Left cardiac atrium (tissue), 4 donors: Measurements from ENCODE around the gene NCAPG. TPM values are rescaled to one million over a fixed set of nuclear protein-coding genes. Genes with fewer than 3 reads are reported as not detected.

ENCODE experiments used
- ATAC-seq, 2 donors: fragments of 200-7000 bp; cut with Tn5 transposase; one replicate each; pipeline ENCODE4 v1.9.1; 2020; ENCODE audit warnings: mild to moderate bottlenecking in 2 of 2, moderate library complexity in 2 of 2
- DNase-seq: peaks from one replicate; pipeline ENCODE4 v3.0.0-alpha.2; 2020
- intact Hi-C, 2 donors: fragments of 100-400 bp; cut with DNase I; formaldehyde crosslinking; loops; one replicate each; pipeline versions ENCODE4 v1.14.1 to v1.15.1; 2022 to 2023
- long read RNA-seq: library from polyadenylated mRNA; unstranded; transcript quantifications from one replicate; pipeline ENCODE4 v2.0.0, GENCODE V29; 2021
- total RNA-seq, 2 donors: library from RNA; stranded (reverse); fragmentation: NEBNext Ultra II Directional; extraction: Animal tissue kit (Norgen Biotek cat#: 25700); gene quantifications; one replicate each; pipeline ENCODE4 v1.2.1, GENCODE V29; 2021
- donor health status: DM: no; HTN: yes; CAD: no.
- donor health status: DM: no; HTN: yes; CAD: no; lungs with severe emphysema.
- donor health status: DM: yes; HTN: yes; CAD: no.
- donor health status: Dilated cardiomyopathy.

The NCAPG gene, protein sequence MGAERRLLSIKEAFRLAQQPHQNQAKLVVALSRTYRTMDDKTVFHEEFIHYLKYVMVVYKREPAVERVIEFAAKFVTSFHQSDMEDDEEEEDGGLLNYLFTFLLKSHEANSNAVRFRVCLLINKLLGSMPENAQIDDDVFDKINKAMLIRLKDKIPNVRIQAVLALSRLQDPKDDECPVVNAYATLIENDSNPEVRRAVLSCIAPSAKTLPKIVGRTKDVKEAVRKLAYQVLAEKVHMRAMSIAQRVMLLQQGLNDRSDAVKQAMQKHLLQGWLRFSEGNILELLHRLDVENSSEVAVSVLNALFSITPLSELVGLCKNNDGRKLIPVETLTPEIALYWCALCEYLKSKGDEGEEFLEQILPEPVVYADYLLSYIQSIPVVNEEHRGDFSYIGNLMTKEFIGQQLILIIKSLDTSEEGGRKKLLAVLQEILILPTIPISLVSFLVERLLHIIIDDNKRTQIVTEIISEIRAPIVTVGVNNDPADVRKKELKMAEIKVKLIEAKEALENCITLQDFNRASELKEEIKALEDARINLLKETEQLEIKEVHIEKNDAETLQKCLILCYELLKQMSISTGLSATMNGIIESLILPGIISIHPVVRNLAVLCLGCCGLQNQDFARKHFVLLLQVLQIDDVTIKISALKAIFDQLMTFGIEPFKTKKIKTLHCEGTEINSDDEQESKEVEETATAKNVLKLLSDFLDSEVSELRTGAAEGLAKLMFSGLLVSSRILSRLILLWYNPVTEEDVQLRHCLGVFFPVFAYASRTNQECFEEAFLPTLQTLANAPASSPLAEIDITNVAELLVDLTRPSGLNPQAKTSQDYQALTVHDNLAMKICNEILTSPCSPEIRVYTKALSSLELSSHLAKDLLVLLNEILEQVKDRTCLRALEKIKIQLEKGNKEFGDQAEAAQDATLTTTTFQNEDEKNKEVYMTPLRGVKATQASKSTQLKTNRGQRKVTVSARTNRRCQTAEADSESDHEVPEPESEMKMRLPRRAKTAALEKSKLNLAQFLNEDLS
- total RNA-seq, result 1 to 10 TPM in 1 of 2 donors, under 1 TPM in 1; 0.24 to 1.8 TPM
- long read RNA-seq, result 0 reads

DNA sequence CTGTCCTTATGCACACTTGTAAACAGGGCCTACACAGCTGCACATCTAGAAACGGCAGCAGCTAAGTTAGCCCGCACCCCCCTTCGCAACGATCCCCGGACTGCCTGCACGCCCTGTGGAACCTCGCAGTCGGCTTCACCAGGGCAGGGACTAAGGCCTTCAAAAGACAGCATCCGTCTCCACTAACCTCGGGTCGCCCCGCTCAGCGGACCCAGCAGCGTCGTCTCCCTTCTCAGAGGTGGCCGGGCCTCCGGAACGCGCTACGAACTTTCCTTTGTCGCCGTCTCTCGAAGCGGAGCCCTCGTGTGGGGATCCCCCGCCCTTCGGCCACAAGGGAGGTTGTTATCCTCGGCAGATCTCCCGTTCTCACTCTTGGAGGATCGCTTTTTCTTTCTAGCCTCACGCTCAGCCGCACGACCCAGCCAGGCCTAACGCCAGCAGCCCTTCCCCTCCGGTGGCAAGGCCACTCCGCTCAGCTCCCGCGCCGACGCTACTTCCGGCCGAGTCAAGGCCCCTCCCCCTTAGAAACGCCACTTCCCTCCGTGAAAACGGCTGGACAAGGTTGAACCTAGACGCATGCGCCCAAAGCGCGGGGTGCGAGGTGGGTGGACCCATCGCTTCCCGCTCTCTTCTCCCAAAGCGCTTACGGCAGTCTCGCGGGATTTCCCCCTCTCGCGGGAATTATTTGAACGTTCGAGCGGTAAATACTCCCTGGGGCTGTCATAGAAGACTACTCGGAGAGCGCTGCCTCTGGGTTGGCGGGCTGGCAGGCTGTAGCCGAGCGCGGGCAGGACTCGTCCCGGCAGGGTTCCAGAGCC is at the start of gene NCAPG, which contains the start of gene DCAF16:
Gene NCAPG (plus strand): TSS at position 720 of the 818 bp plus-strand sequence. CDS start 99 bp downstream, outside the sequence.
Gene DCAF16 (minus strand): TSS at position 498 of the 818 bp plus-strand sequence. CDS start 6,616 bp downstream, outside the sequence.
- DNase-seq, result peak; percentile 99
- ATAC-seq, result peak; percentile 100
- intact Hi-C loops, result loop anchor here in 1 of 2 donors (10.0 kb wide), 1 partner anchor 214 kb away; the partner anchor contains the start of gene LCORL

DNA sequence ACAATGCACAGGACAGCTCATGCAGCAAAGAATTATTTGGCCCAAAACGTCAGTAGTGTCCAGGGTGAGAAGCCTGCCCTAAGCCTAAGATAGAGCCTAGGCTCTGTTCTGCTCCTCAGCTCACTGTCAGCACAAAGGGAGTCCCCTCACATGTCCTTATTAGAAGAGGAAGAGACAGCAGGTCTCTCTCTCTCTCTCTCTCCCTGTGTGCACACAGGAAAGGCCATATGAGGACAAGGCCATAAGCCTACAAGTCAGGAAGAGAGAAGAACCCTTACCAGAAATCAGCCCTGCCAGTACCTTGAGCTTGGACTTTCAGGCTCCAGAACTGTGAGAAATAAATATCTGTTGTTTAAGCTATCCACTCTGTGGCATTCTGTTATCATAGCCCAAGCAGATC is 49.7 kb upstream of the NCAPG start:
- ATAC-seq (no peak), DNase-seq (no peak)
- intact Hi-C loops, result no loop called here

DNA sequence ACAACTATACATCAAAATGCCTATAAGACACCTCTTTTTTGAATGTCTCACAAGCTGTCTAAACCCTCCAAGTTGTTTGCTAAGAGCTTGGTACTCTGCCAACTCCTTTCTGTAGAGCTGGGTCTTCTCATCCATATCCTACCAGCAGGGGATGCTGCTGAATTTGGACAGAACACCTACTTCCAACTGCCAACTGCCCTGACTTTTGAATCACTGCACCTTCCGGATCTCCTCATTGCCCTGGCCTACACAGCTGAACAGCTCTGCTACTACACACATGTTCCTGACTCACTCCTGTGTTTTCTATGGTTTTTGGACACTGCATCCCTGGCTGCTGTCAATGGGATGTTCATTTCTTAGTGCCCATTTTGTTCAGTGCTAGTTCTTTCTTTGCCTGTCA is 48.1 kb upstream of the NCAPG start:
- intact Hi-C loops, result no loop called here
- ATAC-seq, result no peak
- DNase-seq, result no peak

DNA sequence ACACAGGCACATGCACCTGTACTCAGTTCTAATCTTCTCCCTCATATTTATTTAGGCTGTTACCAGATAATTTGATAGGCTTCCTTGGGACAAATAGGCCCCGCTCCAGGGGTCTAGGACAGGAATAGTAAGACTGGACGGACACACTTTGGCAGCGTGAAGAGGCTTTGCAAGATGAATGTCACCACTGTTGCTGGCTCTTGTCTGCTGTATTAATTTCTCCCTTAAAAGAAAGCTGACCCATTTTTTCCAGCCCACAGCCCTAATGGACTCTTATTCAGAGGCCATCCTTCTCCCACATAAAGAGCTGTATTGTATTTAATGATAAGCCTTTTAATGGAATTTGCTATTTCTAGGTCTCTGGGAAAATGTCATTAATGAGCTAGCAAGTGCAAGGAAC is 47.4 kb upstream of the NCAPG start:
- intact Hi-C loops, result no loop called here
- ATAC-seq, result no peak

DNA sequence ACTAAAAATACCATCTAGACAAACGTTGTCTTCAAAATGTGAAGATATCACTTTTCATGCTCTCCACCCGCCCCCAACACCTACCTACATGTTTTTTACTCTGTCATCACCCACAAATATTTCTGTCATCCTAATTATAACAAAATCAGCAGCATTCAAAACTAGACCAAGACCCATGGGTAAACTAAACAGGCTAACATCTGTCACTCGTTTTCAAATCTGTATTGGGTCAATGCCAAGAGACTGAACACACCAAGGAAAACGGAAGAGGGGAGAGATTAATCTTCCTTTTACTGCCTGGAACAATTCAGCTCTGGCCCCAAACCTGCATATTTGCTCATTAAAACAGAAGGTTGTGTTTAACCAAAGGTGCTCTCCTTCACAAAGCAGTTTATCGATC is 46.8 kb upstream of the NCAPG start:
- ATAC-seq (no peak), DNase-seq (no peak)
- intact Hi-C loops, result no loop called here

More for the DNA sequence above, 47.4 kb upstream of the NCAPG start:
- no peak for DNase-seq

DNA sequence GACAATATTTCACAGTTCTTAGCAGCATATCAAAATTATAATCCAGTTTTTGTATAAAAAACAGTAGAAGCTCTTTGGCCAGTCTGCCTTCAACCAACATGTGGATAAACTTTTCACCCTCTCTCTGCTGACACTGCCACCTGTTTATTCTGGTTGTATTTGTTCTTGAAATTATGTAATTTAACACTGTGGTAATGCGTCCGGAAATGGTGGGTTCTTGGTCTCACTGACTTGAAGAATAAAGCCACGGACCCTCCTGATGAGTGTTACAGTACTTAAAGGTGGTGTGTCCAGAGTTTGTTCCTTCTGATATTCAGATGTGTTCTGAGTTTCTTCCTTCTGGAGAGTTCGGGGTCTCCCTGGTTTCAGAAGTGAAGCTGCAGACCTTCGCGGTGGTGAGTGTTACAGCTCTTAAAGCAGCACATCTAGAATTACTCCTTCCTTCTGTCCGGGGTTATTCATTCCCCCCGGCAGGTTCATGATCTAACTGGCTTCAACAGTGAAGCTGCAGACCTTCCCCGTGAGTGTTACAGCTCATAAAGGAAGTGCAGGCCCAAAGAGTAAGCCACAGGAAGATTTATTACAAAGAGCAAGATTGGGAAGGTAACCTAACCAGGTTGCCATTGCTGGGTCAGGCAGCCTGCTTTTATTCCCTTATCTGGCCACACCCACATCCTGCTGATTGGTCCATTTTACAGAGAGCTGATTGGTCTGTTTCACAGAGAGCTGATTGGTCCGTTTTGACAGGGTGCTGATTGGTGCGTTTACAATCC is 45.1 kb upstream of the NCAPG start:
- DNase-seq, result no peak

DNA sequence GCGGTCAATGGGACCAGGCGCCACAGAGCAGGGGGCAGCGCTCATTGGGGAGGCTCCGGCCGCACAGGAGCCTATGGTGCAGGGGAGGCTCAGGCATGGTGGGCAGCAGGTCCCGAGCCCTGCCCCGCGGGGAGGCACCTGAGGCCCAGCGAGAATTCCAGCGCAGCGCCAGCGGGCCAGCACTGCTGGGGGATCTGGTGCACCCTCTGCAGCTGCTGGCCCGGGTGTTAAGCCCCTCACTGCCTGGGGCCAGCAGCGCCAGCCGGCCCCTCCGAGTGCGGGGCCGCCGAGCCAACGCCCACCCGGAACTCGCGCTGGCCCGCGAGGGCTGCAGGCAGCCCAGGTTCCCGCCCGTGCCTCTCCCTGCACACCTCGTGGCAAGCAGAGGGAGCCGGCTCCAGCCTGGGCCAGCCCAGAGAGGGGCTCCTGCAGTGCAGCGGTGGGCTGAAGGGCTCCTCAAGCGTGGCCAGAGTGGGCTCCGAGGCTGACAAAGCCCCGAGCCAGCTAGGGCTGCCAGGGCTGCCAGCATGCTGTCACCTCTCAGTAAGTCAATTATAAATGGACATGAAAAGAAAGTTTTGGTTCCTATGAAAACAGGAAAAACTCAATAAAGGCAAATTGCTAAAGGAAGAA is 43.8 kb upstream of the NCAPG start:
- intact Hi-C loops, result no loop called here
- DNase-seq (no peak), ATAC-seq (no peak)

More for the DNA sequence above, 45.1 kb upstream of the NCAPG start:
- intact Hi-C loops, result no loop called here
- ATAC-seq, result no peak

DNA sequence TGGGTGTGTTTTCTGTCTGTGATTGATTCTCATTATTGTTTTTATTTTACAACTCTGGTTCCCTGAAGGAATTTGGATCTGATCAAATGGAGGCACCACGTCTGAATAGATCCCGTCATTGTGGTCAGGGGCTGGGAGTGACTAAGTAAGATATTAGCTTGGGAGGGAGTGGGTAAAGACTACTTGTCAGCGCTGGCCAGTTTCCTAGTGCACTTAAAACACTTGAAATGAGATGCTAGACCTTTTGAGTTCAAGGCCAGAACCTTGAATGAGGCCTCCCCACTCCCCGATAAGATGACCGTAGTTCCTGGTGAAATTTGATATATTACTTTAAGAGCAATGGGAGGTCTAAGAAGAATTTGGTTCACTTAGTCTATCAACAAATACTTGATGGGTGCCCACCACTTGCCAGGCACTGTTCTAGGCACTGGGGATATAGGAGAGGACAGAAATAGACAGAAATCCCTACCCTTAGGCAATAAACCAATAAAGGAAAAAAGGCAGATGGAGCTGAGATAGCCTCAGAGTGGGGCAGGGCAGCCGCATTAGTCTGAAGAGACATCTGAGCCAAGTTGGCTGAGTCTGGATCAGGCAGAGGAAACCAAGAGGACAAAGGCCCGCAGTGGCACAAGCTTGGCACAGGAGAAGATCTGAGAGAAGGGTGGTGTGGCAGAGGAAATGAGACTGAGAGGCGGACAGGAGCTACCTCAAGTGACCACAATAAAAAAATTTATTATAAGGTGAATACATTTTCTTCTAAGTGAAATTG is 41.2 kb upstream of the NCAPG start:
- ATAC-seq (no peak), DNase-seq (no peak)
- intact Hi-C loops, result no loop called here

DNA sequence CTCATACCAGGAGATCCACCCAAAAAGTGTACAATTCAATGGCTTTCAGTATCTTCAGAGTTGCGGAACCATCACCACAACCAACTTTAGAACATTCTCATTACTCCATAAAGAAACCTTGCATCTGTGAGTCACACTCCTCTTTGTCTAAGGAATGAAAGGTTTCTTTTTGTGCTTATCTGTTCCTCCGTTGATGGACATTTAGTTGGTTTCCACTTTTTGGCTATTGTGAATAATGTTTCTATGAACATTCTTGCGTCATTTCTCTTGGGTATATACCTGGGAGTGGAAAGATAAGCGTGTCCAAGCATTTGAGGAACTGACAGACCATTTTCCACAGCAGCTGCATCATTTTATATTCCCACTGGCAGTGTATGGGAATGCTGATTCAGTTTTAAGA is 39.9 kb upstream of the NCAPG start:
- DNase-seq (no peak), ATAC-seq (no peak)
- intact Hi-C loops, result no loop called here

DNA sequence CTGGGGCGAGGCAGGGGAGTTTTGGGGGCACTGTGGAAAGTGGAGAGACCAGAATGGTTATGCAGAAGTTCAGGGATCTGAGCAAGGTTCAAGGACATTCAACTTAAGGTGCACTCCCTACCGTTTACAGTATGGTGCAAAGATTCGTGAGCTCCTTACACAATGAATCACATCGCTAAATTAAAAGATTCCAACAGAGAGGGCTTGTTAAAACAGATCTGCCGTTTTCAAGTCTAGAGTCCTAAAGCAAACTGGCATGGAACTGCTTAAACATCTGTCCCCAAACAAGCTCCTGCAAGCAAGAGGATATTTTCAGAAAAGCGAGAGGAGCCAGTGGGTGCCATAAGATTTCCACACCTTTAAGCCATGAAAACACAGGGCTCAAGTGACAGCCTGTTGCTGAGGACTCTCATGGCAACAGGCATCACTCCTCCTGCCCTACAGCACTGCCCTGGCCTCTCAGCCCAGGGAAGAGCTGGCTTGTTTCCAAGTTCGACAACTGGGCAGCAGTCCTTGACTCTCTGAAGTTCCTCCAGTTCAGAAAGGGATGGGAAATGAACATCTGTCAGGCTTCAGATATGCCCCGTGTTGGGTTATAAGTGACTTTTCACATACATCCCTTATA is 39.4 kb upstream of the NCAPG start:
- ATAC-seq (no peak), DNase-seq (no peak)
- intact Hi-C loops, result no loop called here

DNA sequence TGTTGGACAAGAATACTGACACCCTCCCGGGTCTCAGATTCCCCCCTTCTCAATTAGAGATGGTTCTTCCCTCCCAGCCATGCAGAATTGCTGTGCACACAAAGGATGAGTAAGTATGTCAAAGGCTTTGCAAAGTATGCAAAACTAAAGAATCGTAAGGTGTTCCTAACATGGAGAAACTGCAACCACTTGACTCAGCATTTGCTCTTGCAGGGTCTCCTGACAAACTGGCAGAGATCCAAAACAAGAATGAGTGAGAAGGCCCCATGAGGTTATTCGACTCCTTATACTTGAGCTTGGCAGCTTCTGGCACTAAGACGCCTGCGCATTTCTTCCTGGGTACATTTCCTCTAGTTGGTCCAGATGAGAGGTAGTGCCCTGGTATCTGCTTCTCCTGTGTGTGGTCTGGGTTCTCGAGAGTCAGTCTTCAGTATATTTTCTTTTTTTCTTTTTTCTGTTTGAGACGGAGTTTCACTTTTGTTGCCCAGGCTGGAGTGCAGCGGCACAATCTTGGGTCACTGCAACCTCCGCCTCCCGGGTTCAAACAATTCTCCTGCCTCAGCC is 37.6 kb upstream of the NCAPG start:
- intact Hi-C loops, result no loop called here
- ATAC-seq, result no peak

DNA sequence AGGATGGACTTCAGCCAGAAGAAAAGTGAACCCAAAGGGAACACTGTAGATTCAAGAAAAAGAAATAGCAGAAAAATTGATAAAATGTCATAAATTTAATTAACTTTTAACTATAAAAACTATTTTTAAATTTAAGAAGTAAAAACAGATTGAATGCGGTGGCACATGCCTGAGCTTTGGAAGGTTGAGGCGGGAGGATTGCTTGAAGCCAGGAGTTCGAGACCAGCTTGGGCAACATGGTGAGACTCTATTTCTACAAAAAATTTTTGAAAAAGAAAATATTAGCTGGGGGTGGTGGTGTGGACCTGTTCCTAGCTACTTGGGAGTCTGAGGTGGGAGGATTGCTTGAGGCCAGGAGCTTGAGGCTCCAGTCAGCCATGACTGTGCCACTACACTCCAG is 32.3 kb upstream of the NCAPG start:
- ATAC-seq, result no peak
- no peak for DNase-seq
- intact Hi-C loops, result no loop called here

More for the DNA sequence above, 37.6 kb upstream of the NCAPG start:
- no peak for DNase-seq

DNA sequence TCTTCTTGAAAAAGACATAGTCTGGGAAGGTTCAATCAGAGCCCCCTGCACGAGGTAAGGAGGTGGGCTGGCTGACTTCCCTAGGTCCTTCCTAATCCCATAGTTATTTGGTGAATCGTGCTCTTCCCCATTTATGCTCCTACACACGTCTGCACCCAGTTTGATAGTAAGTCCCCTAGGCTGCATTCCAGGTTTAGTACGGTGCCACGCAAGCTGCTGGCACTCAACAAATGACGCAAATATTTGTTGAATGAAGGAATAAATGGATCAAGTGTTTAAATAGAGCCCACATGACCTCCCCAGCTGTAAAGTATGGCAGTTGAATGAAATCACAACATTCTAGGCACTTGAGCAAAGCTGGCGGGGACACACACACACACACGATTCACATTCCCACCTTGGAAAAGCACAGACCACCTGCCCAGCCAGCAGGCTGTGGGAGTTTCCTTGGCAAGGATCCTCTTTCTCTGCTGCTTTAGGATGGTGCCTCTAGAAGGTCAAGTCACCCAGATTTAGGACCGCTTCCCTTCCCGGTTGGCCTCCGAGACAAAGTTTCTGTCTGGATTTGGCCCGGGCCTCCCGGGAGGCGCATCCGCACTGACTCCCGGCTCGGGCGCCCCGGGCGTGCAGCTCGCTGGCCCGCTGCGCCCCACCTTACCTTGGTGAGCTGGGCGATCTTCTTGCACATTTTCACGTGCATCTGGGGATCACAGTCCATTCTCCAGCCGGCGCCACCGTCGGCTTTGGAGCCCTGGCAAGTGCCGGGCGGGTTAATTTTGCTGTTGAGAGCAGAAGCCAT is 30.1 kb upstream of the NCAPG start:
- ATAC-seq (peak in 1 of 2 donors; percentile 27), DNase-seq (no peak)
- intact Hi-C loops, result no loop called here

DNA sequence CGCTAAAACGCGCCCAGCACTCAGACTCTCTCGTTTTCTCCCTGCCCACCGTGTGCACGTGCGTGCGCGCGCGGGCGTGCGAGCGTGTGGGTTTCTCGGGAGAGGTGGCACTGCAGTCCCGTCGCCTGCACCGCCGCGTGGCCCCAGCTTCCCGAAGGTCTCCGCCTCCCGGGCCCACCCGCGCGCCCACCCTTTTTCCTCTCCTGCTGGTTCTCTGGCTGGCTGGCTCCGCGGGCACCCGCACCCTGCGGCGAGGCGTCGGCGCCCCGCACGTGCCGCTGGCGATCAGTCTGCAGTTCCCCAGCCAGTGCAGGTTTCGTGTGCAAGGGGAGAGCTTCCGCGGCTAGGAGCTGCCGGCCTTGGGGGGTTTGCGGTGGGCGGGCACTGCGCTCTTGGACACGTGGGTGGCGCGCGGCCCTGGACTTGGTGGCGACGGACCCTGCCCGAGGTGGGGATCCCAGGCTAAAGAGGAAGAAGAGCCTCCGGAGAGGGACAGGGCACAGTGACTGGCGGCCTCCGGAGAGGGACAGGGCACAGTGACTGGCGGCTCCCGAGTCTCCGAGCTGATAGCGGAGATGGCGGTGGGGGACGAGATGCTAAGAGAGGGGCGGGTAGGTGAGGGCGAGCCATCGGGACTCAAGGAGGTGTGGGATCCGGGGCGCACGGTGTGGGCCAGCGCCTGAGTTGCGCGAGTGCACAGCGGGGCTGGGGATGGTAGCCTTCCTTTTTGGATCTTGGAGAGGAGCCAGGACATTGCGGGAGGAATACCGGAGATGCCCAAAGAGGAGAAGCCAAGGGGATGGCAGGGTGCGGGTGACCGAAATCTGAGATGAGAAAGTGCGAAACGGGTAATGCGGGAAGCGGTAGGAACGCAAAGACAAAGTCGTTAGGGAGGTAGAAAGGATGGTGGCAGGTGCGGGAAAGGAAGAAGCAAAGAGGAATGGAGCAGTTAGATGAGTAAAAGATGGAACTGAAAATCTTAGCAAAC is 29.2 kb upstream of the NCAPG start, which contains the start of gene FAM184B:
Gene FAM184B (minus strand): TSS at position 322 of the 988 bp plus-strand sequence. CDS start 322 bp downstream, outside the sequence.
- ATAC-seq (peak; percentile 59 to 68), DNase-seq (no peak)
- intact Hi-C loops, result no loop called here
